Ishikawa (cell line): Measurements from ENCODE around the gene SKI.

Source experiments
- CEBPB ChIP-seq: IDR thresholded peaks from 2 replicates; pipeline ENCODE4 v1.6.1; 2012
- EP300 ChIP-seq: IDR thresholded peaks from 2 replicates; pipeline ENCODE4 v1.6.1; 2012; ENCODE audit warnings: borderline replicate concordance
- MAX ChIP-seq: IDR thresholded peaks from 2 replicates; pipeline ENCODE4 v1.6.1; 2012
- RAD21 ChIP-seq: IDR thresholded peaks from 2 replicates; pipeline ENCODE4 v1.6.1; 2012; ENCODE audit warnings: low read depth
- REST ChIP-seq: IDR thresholded peaks from 2 replicates; pipeline ENCODE4 v1.6.1; 2012; ENCODE audit warnings: low read depth, mild to moderate bottlenecking
- TAF1 ChIP-seq: IDR thresholded peaks from 2 replicates; pipeline ENCODE4 v1.6.1; 2012; ENCODE audit warnings: low read depth, mild to moderate bottlenecking
- TCF12 ChIP-seq: IDR thresholded peaks from 2 replicates; pipeline ENCODE4 v1.6.1; 2012; ENCODE audit warnings: low read depth
- TEAD4 ChIP-seq: IDR thresholded peaks from 2 replicates; pipeline ENCODE4 v1.6.1; 2012
- USF1 ChIP-seq: IDR thresholded peaks from 2 replicates; pipeline ENCODE4 v1.6.1; 2012
- YY1 ChIP-seq: IDR thresholded peaks from 2 replicates; pipeline ENCODE4 v1.6.1; 2012; ENCODE audit warnings: low read depth
- ZBTB7A ChIP-seq: IDR thresholded peaks from 2 replicates; pipeline ENCODE4 v1.6.1; 2012; ENCODE audit warnings: low read depth

GRCh38 chr1:2249559-2249906 is 21.4 kb downstream of the SKI start:
- TF ChIP-seq REST, result no peak
- no peak for TF ChIP-seq RAD21
- no peak for TF ChIP-seq ZBTB7A
- no peak for TF ChIP-seq YY1
- TF ChIP-seq TCF12, result no peak
- no peak for TF ChIP-seq CEBPB
- TF ChIP-seq TAF1, result no peak
- no peak for TF ChIP-seq TEAD4
- TF ChIP-seq EP300, result no peak
- no peak for TF ChIP-seq MAX
- no peak for TF ChIP-seq USF1
